GM19351 (cell line): ENCODE measurements around the gene CRACDL.
"Not testable (repeated sequence)": the region's sequence is repeated elsewhere in the genome, so short reads cannot be mapped to it uniquely, and the experiment has no call there.

Experiments used
- ATAC-seq: cut with Tn5 transposase; IDR thresholded peaks from one replicate; pipeline ENCODE4 v1.9.1; 2021; ENCODE audit warnings: mild to moderate bottlenecking, moderate library complexity; ENCODE audit not compliant: unreplicated experiment

CRACDL gene

GRCh38 chr2:98759338-98759737, 176.7 kb downstream of the CRACDL start:
- ATAC-seq: no peak

GRCh38 chr2:98757904-98758421, 178.1 kb downstream of the CRACDL start:
- ATAC-seq: peak; percentile 89

- ATAC-seq: no peak
These were observed 182.2 kb downstream of the CRACDL start for GRCh38 chr2:98753801-98754200.

- ATAC-seq: not testable (repeated sequence)
These were observed 183.3 kb downstream of the CRACDL start for GRCh38 chr2:98752711-98753110.

- ATAC-seq: no peak
These were observed 184.3 kb downstream of the CRACDL start for GRCh38 chr2:98751748-98752147.

GRCh38 chr2:98750593-98751282, 185.3 kb downstream of the CRACDL start:
- no peak for ATAC-seq

GRCh38 chr2:98749066-98749450, 187.0 kb downstream of the CRACDL start:
- ATAC-seq: no peak

- no peak for ATAC-seq
These were observed 187.5 kb downstream of the CRACDL start for GRCh38 chr2:98748292-98749065.

GRCh38 chr2:98747888-98748287, 188.1 kb downstream of the CRACDL start:
- ATAC-seq: no peak

- ATAC-seq: no peak
These were observed 189.6 kb downstream of the CRACDL start for GRCh38 chr2:98746426-98746825.

- no peak for ATAC-seq
These were observed 191.4 kb downstream of the CRACDL start for GRCh38 chr2:98744595-98744994.
